Parathyroid adenoma (tissue), 2 donors: Measurements from ENCODE around the gene ADAMTSL2.

Experiments used
- H2AFZ ChIP-seq: fragments of 300-600 bp; sonication (generic); one replicate; pipeline ENCODE4 v1.7.0; 2017; ENCODE audit warnings: antibody characterized with exemption, mild to moderate bottlenecking
- H3K27ac ChIP-seq: fragments of 300-600 bp; sonication (generic); one replicate; pipeline ENCODE4 v1.7.0; 2017
- H3K27me3 ChIP-seq: fragments of 300-600 bp; sonication (generic); one replicate; pipeline ENCODE4 v1.7.0; 2017; ENCODE audit warnings: low read length; ENCODE audit not compliant: control insufficient read depth, insufficient read depth
- H3K36me3 ChIP-seq: fragments of 300-600 bp; sonication (generic); one replicate; pipeline ENCODE4 v1.7.0; 2017; ENCODE audit warnings: low read length; ENCODE audit not compliant: control insufficient read depth, insufficient read depth
- H3K4me1 ChIP-seq: fragments of 300-600 bp; sonication (generic); one replicate; pipeline ENCODE4 v1.7.0; 2017; ENCODE audit warnings: control low read depth
- H3K4me2 ChIP-seq: fragments of 300-600 bp; sonication (generic); one replicate; pipeline ENCODE4 v1.7.0; 2017; ENCODE audit warnings: low read length
- H3K4me3 ChIP-seq: fragments of 300-600 bp; sonication (generic); one replicate; pipeline ENCODE4 v1.7.0; 2017; ENCODE audit warnings: low read depth, low read length
- H3K79me2 ChIP-seq: fragments of 300-600 bp; sonication (generic); one replicate; pipeline ENCODE4 v1.7.0; 2017; ENCODE audit warnings: control low read depth
- H3K9ac ChIP-seq: fragments of 300-600 bp; sonication (generic); one replicate; pipeline ENCODE4 v1.7.0; 2017; ENCODE audit warnings: mild to moderate bottlenecking
- H3K9me3 ChIP-seq: fragments of 300-600 bp; sonication (generic); one replicate; pipeline ENCODE4 v1.7.0; 2017; ENCODE audit warnings: low read length; ENCODE audit not compliant: control insufficient read depth
- CTCF ChIP-seq: fragments of 300-600 bp; sonication (generic); IDR thresholded peaks from one replicate; pipeline ENCODE4 v1.7.0; 2017; ENCODE audit warnings: antibody characterized with exemption, mild to moderate bottlenecking
- donor health status: primary hyperparathyroidism.

The ADAMTSL2 gene

GRCh38 chr9:133511607-133512006 is 22.9 kb upstream of the ADAMTSL2 start:
- H3K4me2 ChIP-seq = no peak overlapping the region
- H3K9me3 ChIP-seq = no peaks in the 10 kb centered on the region
- H2AFZ ChIP-seq = no peak overlapping the region
- H3K36me3 ChIP-seq = no peaks in the 10 kb centered on the region
- H3K79me2 ChIP-seq = no peaks in the 10 kb centered on the region
- H3K27me3 ChIP-seq = no peaks in the 10 kb centered on the region
- H3K4me1 ChIP-seq = no peaks in the 10 kb centered on the region
- no peak overlapping the region for H3K4me3 ChIP-seq
- H3K9ac ChIP-seq = no peak overlapping the region
- TF ChIP-seq CTCF = no peak
- H3K27ac ChIP-seq = no peak overlapping the region

- no peaks in the 10 kb centered on the region for H3K4me1 ChIP-seq
- no peak for TF ChIP-seq CTCF
Measured at GRCh38 chr9:133512253-133513213, 22.0 kb upstream of the ADAMTSL2 start.

GRCh38 chr9:133513214-133514100 is 21.0 kb upstream of the ADAMTSL2 start:
- Histone ChIP-seq H3K27me3 (no peaks in the 10 kb centered on the region), H3K4me3 (no peak overlapping the region), H3K9me3 (no peaks in the 10 kb centered on the region), H3K36me3 (no peaks in the 10 kb centered on the region), H3K4me1 (no peaks in the 10 kb centered on the region), H3K9ac (no peak overlapping the region), H2AFZ (no peak overlapping the region), H3K79me2 (no peaks in the 10 kb centered on the region), H3K27ac (no peak overlapping the region), H3K4me2 (no peak overlapping the region)
- no peak for TF ChIP-seq CTCF

More at GRCh38 chr9:133512253-133513213, 22.0 kb upstream of the ADAMTSL2 start:
- Histone ChIP-seq H3K79me2 (no peaks in the 10 kb centered on the region), H3K27ac (no peak overlapping the region), H3K9ac (no peak overlapping the region), H3K27me3 (no peaks in the 10 kb centered on the region), H3K9me3 (no peaks in the 10 kb centered on the region), H3K4me3 (no peak overlapping the region), H3K36me3 (no peaks in the 10 kb centered on the region), H3K4me2 (no peak overlapping the region), H2AFZ (no peak overlapping the region)

GRCh38 chr9:133514460-133515239 is 19.9 kb upstream of the ADAMTSL2 start:
- Histone ChIP-seq H3K4me1 (no peaks in the 10 kb centered on the region), H3K79me2 (no peaks in the 10 kb centered on the region), H3K4me2 (no peak overlapping the region), H3K27me3 (no peaks in the 10 kb centered on the region), H3K27ac (no peak overlapping the region), H3K4me3 (no peak overlapping the region), H2AFZ (no peak overlapping the region), H3K9me3 (no peaks in the 10 kb centered on the region), H3K36me3 (no peaks in the 10 kb centered on the region), H3K9ac (no peak overlapping the region)
- no peak for TF ChIP-seq CTCF
